ENCODE results near the gene BMPR1B.
"Not testable (repeated sequence)": the region's sequence is repeated elsewhere in the genome, so short reads cannot be mapped to it uniquely, and the experiment has no call there.

The BMPR1B gene

DNA sequence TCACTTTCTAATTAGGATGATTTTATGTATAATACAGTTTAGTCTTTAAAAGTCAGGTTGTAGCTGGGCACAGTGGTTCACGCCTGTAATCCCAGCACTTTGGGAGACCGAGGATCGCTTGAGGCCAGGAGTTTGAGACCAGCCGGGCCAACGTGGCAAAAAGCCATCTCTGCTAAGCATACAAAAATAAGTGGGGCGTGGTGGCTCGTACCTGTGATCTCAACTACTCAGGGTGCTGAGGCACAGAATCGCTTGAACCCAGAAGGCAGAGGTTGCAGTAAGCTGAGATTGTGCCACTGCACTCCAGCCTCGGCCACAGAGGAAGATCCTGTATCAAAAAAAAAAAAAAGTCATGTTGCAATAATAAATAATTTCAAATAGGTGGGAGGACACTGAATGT lies 364.2 kb downstream of the BMPR1B start:
- no peak overlapping the region for H3K4me3 ChIP-seq (ENCODE audit: low read depth, low read length)

DNA sequence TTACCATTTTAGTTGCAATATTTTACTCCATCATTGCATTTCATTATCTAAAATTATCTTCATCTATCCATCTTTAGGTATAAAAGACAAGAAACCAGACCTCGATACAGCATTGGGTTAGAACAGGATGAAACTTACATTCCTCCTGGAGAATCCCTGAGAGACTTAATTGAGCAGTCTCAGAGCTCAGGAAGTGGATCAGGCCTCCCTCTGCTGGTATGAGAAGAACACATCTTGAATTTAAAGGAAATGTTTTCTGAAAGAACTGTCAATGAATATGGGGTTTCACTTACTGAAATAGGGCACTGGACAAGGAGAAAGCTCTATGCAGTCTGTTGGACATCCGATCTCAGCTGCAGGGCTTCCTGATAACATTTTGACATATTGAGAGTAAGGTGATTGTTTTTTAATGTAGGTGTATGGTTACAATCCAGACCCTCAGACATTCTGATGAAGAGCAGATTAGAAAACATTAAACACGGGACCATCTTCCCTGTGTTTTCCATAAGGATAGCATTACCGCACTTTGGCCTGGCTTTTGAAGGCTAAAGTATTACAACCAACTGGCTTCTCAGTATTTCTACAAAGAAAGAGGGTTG lies 367.2 kb downstream of the BMPR1B start:
- H3K4me3 ChIP-seq (ENCODE audit: low read depth, low read length) = no peak overlapping the region

DNA sequence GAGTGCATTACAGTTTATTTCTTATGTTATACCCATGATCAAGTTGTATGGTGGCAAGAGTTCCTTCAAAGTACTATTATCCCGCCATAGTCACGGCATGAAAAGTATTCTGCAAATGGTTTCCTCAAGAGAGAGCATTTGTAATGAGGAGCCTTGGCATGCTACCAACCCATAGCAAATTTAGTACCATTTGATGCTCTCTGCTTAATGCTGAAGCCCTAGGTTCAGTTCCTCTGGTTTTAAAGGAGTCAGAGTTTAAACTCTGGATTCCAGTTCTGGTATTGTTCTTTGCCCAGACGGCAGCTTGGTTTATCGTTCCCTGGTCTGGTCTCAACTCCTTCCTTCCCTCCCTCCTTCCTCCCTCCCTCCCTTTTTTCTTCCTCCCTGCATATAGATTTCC lies 371.3 kb downstream of the BMPR1B start:
- no peak overlapping the region for H3K4me3 ChIP-seq (ENCODE audit: low read depth, low read length)

DNA sequence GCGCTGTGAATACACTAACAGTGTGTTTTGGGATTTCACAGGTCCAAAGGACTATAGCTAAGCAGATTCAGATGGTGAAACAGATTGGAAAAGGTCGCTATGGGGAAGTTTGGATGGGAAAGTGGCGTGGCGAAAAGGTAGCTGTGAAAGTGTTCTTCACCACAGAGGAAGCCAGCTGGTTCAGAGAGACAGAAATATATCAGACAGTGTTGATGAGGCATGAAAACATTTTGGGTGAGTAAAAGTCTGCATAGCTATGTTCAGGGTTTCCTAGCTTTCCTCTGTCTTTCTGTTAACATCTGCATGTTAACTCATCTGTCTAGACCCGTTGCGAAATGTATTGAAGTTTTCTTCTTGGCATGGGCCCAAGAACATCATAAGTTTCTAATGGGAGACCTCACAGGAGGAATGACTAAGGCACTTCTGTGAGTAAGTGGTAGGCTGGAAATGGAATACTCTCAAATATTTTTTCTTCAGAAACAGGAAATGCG lies 372.1 kb downstream of the BMPR1B start:
- no peak overlapping the region for H3K4me3 ChIP-seq (ENCODE audit: low read depth, low read length)

DNA sequence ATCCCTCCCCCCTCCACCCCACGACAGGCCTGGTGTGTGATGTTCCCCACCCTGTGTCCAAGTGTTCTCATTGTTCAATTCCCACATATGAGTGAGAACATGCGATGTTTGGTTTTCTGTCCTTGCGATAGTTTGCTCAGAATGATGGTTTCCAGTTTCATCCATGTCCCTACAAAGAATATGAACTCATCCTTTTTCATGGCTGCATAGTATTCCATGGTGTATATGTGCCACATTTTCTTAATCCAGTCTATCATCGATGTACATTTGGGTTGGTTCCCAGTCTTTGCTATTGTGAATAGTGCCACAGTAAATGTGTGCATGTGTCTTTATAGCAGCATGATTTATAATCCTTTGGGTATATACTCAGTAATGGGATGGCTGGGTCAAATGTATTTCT lies 376.3 kb downstream of the BMPR1B start:
- H3K4me3 ChIP-seq (ENCODE audit: low read depth, low read length) = not testable (repeated sequence)

DNA sequence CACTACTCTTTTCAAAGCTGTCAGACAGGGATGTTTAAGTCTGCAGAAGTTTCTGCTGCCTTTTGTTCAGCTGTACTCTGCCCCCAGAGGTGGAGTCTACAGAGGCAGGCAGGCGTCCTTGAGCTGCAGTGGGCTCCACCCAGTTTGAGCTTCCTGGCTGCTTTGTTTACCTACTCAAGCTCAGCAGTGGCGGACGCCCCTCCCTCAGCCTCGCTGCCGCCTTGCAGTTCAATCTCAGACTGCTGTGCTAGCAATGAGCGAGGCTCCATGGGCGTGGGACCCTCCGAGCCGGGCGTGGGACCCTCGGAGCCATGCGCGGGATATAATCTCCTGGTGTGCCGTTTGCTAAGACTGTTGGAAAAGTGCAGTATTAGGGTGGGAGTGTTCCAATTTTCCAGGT lies 381.7 kb downstream of the BMPR1B start:
- H3K4me3 ChIP-seq (ENCODE audit: low read depth, low read length) = not testable (repeated sequence)

DNA sequence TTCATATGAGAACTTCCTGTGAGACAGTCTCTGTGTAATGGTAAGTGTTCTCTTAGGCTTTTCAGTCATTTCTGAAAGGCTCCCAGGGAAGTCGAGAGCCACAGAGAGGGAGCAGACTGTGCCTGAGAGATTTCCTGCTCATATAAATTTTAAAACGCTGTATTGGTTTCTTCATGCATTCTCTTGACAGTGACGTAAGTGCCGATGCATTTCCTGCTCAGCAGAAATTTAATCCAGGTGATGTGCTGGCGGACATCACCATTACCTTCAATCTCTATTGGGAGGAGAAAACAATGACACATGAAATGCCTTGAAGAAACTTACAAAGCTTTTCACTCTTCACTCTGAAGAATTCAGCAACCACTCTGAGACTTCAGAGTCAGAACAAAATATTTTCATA lies 383.6 kb downstream of the BMPR1B start:
- H3K4me3 ChIP-seq (ENCODE audit: low read depth, low read length) = no peak overlapping the region

DNA sequence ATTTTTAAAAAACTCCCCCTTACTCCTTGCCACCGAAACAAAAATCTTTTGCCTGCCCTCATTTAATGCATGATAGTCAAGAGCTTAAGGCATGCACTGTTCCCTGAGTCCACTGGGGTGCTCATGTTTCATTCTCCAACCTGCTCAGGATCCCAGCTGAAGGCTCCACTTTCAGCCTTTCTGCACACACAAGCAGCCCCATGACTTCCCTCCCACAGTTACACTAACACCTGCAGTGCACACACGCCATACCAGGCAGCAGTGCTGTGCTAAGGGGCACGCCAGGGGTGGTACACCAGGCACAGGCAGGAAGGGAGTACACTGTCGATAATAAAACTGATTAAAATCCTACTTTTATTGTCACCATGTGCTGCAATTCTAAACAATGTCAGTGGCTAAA lies 385.2 kb downstream of the BMPR1B start:
- H3K4me3 ChIP-seq (ENCODE audit: low read depth, low read length) = no peak overlapping the region

DNA sequence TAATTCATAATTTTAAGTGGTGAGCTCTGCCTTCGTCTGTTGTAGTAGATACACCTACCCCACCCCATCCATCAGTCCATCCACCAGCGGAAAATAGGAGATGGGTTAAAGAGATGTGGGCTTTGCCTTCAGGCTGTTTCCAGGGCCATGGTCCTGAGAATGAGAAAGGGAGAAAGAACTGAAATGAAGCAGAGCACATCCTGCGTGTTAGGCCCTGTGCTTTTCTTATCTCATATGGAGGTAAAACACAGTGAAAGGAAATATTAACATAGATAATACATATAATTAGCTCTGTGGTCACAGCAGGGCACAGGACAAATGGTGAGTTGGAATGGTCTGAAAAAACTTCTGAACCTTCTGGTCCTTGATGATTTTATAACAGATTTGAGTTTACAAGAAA lies 393.5 kb downstream of the BMPR1B start:
- no peak overlapping the region for H3K4me3 ChIP-seq (ENCODE audit: low read depth, low read length)

DNA sequence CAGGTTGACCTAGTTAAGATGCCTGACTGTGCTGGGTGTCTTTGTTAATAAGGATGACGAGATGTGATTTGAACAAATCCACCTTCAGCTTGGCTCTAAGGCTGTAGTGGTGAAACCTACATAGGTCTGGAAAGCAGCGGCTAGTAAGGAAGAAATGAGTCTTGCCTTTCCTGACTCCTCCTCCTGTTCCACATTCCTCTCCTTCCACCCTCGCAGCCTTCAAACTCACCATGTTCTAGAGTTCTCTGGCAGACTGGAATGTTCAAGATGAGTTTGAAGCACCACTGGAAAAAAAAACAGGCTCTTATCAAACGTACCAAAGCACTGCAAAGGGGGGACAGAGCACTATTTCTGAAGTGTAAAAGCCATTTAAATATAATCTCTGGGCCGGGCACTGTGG lies 395.4 kb downstream of the BMPR1B start:
- H3K4me3 ChIP-seq (ENCODE audit: low read depth, low read length) = no peak overlapping the region

DNA sequence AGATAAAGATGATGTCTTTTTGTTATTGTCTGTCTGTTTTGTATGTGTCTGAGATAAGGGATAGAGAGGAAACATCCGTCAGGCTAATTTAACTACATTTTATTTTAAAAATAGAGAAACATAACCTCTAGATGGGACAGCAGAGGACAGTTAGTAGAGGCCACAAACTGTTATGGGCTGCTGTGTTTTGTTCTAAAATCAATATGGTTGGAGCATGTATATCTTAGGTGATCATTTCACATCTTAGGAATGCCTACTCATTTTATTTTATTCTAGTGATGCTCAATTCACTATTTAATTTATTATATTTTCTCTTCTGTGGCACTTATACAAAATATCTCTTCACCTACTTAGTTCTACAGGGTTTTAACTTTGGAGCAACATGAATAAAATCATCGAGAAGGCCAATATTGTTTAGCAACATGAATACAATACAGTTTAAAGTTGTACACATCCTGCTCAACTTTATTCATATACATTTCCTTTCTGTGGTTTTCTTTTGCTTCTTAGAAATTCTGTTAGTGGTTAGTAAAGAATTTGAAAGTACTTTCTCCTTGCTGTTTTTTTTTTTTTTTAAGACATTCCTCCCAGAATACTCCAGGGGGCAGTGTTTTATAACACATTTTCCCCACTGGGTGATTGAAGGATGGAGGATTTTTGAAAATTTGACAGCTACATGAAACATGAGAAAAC lies 398.1 kb downstream of the BMPR1B start:
- no peak overlapping the region for H3K4me3 ChIP-seq (ENCODE audit: low read depth, low read length)

DNA sequence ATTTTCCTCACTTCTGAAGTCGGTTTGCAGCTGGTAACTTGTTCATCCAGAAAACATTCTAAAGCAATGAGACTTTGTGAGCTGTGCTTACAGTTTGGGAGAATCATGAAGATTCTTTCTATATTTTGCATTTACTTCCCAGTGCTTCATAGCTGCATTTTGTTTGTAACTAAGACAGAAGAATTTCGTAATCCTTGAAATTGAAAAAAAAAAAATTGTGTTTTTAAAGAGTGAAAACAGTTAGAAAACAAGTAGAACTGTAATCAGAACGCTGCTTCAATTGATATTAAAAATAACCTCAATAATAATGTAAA lies 398.7 kb downstream of the BMPR1B start:
- no peak overlapping the region for H3K4me3 ChIP-seq (ENCODE audit: low read depth, low read length)

DNA sequence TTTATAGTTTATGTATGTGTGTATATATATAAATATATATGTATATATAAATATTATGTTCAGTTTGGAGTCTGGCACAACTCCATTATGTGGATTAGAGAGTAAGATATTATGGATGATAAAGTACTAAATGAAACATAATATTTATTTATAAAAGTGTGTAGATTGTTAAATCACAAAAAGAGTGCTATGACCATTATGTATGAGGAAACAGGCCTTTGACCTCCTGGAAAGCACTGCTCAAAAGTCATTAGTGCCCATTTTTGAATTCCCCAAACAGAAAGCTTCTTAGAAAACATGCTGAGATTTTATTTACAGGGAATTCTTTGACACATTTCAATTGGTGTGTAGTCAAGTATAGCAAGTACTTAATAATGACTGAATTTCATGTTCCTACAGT lies 399.8 kb downstream of the BMPR1B start:
- H3K4me3 ChIP-seq (ENCODE audit: low read depth, low read length) = no peak overlapping the region

DNA sequence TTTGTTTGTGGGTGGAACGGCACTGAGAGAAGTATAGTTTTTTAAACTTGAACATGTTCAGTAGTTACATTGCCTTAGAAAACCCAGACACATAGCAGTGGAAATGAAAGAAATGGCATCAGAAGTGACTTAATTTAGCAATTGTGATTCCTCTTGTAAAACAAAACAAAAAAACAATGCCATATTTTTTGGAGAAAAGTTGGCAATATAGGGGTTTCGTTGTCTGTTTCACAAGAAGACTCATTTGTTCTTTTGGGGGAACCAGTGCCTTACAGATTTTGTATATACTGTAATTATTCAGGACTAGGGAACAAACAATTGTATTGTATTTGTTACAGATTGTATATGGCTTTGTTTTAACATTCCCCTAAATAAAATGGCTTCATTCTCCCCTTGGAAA lies 400.3 kb downstream of the BMPR1B start:
- no peak overlapping the region for H3K4me3 ChIP-seq (ENCODE audit: low read depth, low read length)

DNA sequence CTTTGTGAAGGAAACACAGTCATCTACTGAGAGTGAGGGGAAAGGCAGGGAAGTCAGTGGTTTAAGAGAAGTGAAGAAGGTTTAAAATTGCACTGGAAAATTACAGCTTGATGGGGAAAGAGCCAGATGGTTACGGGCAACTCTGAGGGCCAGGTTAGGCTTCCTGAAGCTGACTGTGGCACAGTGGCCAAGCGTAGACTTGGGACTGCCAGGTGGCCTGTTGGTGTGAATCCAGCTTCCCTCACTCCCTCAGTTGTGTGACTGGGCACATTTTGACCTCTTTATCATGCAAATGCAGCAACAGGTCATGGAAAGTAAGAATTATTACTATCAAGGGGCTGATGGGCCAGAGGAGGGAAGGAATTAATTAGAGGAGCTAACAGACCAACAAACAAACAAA lies 400.9 kb downstream of the BMPR1B start:
- H3K4me3 ChIP-seq (ENCODE audit: low read depth, low read length) = no peak overlapping the region

DNA sequence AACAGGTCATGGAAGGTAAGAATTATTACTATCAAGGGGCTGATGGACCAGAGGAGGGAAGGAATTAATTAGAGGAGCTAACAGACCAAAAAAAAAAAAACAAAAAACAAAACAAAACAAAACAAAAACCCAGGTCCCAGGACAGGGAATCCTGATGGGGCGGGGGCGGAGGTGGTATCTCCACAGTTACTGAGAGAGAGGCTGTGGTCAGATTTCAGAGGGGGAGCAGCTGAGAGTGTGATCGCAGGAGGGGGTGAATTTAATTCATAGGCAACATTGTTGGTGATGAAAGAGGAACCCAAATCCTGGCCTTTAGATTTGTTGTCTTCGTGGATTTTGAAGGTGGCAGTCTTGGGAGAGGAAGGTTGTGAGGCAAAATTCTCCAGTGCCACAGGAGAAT lies 401.6 kb downstream of the BMPR1B start:
- no peak overlapping the region for H3K4me3 ChIP-seq (ENCODE audit: low read depth, low read length)

DNA sequence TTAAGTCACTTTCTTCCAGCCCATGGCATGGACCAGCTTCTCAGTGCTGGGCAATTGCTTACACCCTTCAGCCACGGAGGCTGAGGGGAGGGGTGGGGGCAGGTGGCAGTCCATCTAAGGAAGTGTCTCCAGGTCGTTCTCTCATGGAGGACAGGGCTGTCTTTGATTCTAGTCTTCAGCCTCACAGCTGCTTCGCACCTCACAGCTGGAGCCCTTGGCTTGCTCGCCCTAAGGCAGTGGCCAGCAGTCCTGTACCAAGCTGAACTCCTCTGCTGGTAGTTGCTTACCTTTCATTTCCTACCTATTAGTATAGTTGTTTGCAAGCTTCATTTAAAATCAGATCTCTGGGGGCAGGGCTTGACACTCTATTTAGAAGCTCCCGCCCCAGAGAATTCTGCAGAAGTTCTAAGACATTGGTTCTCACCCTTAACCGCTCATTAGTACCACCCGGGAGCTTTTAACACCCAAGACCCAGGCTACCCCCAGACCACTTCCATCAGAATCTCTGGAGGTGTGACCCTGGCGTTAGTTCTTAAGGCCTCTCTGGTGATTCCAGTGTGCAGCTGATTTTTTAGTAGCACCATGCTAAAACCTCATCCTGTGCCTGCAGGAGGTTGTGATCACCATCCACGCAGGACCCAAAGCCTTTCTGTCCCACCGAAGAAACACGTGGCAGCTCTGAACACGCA lies 404.2 kb downstream of the BMPR1B start:
- H3K4me3 ChIP-seq (ENCODE audit: low read depth, low read length) = no peak overlapping the region

DNA sequence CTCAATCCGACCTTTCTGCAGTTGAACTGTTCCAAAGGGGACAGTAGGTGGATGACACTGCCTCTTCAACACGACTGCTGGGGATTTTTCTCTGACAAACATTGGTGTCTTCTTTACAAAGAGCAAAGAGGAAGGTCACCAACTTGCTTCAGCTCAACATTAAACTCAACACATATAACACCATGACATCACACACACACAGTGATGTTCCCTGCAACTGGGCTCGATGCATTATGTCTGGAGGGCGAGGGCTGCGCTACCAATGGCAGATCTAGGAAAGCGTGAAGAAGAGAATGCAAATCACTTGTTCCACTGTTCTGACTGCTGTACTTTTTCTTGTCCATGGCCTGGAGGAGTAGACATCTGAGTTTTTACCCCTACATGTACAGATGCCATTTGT lies 405.1 kb downstream of the BMPR1B start:
- H3K4me3 ChIP-seq (ENCODE audit: low read depth, low read length) = no peak overlapping the region

DNA sequence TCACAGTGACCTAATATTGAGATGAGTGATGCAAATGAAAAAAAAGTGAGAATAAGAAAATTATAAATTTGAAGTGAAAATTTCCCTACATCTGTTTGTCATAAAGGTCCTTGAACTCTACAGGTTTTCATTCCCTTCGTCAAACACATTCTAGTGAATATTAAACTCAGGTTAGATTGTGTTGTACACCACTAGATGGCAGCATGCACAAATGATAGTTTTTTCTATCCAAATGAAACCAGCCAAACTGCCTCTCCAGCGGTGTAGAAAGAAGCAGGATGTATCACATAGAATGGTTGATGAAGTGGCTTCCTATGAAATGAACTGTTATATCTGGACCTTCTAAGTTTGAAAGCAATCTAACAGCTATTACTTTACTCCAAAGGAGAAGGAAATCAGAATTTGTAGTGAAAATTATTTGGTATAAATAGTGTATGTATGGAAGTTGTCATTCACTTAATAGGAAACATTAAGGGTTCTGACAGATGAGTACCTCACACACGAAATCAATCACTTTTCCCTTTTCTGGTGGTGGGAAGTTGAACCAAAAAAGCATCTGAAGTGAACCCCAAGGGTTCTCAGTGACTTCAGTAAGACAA lies 408.3 kb downstream of the BMPR1B start:
- H3K4me3 ChIP-seq (ENCODE audit: low read depth, low read length) = no peak overlapping the region

DNA sequence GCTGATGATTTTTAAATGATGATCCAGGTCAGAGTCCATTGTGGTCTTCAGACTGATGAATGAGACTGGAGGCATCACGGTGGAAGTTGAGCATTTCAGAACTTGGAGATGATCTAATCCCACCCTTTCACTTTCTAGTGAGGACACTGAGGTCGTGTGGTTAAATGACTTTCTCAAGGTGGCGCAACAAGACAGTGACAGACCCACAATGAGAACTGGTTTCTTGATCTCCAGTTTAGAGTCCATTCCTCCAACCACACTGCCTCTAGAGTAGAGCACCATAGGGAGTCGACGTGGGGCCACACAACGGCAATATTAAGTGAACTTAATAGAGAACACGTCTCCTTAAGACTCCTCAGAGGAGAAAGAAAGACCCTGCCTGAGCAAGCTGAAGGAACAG lies 410.1 kb downstream of the BMPR1B start:
- no peak overlapping the region for H3K4me3 ChIP-seq (ENCODE audit: low read depth, low read length)

DNA sequence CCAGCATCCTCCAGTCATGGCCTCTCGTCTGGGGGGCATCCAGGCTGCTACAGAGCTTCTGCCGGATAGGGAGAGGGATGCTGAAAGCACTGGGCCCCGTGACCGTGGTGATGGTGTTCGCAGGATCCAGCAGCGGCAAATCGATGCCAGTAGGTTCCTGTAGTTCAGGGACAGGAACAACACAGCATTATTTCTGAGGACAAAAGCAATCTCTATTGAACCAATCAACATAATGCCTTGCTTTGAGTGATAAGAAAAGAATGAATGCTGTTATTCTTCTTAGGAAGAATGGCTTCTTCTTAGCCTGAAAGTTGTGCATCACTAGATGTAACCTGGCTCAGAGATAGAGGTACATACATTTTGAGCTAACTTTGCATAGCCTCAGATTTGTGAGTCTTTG lies 412.4 kb downstream of the BMPR1B start:
- no peak overlapping the region for H3K4me3 ChIP-seq (ENCODE audit: low read depth, low read length)

DNA sequence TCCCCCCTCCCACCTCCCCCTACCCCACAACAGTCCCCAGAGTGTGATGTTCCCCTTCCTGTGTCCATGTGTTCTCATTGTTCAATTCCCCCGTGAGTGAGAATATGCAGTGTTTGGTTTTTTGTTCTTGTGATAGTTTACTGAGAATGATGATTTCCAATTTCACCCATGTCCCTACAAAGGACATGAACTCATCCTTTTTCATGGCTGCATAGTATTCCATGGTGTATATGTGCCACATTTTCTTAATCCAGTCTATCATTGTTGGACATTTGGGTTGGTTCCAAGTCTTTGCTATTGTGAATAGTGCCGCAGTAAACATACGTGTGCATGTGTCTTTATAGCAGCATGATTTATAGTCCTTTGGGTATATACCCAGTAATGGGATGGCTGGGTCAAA lies 413.6 kb downstream of the BMPR1B start:
- not testable (repeated sequence) for H3K4me3 ChIP-seq (ENCODE audit: low read depth, low read length)

All from iPS-11a (cell line).